Stimulated activated CD8-positive, alpha-beta memory T cell treated with anti-CD3 and anti-CD28 coated beads, Interleukin-2, amount 100 ng/mL, for 48 hours (primary cell): Measurements from ENCODE around the gene WEE1.
A peak's percentile ranks its signal among the peaks of the same experiment; 100 is the strongest.
"Not testable (repeated sequence)": the region's sequence is repeated elsewhere in the genome, so short reads cannot be mapped to it uniquely, and the experiment has no call there.

ENCODE experiments used
- DNase-seq, 2 donors: peaks; one replicate each; pipeline ENCODE4 v3.0.0-alpha.2; 2020; ENCODE audit warnings: low read depth in 2 of 2

The WEE1 gene

GRCh38 chr11:9596926-9597464 is 23.5 kb downstream of the WEE1 start:
- no peak for DNase-seq

GRCh38 chr11:9600166-9600565 is 26.7 kb downstream of the WEE1 start:
- no peak for DNase-seq

GRCh38 chr11:9600644-9601036 is 27.2 kb downstream of the WEE1 start:
- DNase-seq, result no peak

- DNase-seq, result peak; percentile 54 to 58
These were observed 27.8 kb downstream of the WEE1 start for GRCh38 chr11:9601037-9601875.

GRCh38 chr11:9601876-9602199 is 28.4 kb downstream of the WEE1 start:
- DNase-seq, result no peak

- DNase-seq, result not testable (repeated sequence)
These were observed 29.7 kb downstream of the WEE1 start for GRCh38 chr11:9603214-9603613.

GRCh38 chr11:9604134-9604533 is 30.7 kb downstream of the WEE1 start:
- no peak for DNase-seq

- DNase-seq, result no peak
These were observed 32.3 kb downstream of the WEE1 start for GRCh38 chr11:9605742-9606141.

- no peak for DNase-seq
These were observed 33.5 kb downstream of the WEE1 start for GRCh38 chr11:9606809-9607510.

- no peak for DNase-seq
These were observed 34.0 kb downstream of the WEE1 start for GRCh38 chr11:9607511-9607899.

- no peak for DNase-seq
These were observed 35.7 kb downstream of the WEE1 start for GRCh38 chr11:9609002-9609759.

- DNase-seq, result no peak
These were observed 36.4 kb downstream of the WEE1 start for GRCh38 chr11:9609841-9610240.

GRCh38 chr11:9613118-9613829 is 39.8 kb downstream of the WEE1 start:
- peak; percentile 84 to 86 for DNase-seq

- peak; percentile 89 to 93 for DNase-seq
These were observed 40.6 kb downstream of the WEE1 start for GRCh38 chr11:9613830-9614762.

GRCh38 chr11:9615031-9615451 is 41.6 kb downstream of the WEE1 start:
- no peak for DNase-seq

GRCh38 chr11:9616042-9616675 is 42.7 kb downstream of the WEE1 start:
- DNase-seq, result no peak

GRCh38 chr11:9616858-9617257 is 43.4 kb downstream of the WEE1 start:
- DNase-seq, result peak in 1 of 2 donors; percentile 19

GRCh38 chr11:9617940-9618339 is 44.5 kb downstream of the WEE1 start:
- DNase-seq, result no peak

GRCh38 chr11:9619004-9619403 is 45.5 kb downstream of the WEE1 start:
- no peak for DNase-seq

GRCh38 chr11:9619971-9620370 is 46.5 kb downstream of the WEE1 start:
- DNase-seq, result no peak
